LNCaP clone FGC (cell line): Measurements from ENCODE around the gene MYL7.

Experiments used
- DNase-seq: peaks from one replicate; pipeline ENCODE4 v3.0.0-alpha.2; 2011; ENCODE audit warnings: low read depth
- H3K4me3 ChIP-seq: 2 replicates; pipeline ENCODE4 v1.5.1; 2011; ENCODE audit warnings: mild to moderate bottlenecking, low read depth, low read length, control low read depth
- TF ChIP-seq, protein P1 (sequence below): IDR thresholded peaks from 2 replicates; pipeline ENCODE4 v1.5.1; 2012; ENCODE audit warnings: mild to moderate bottlenecking; ENCODE audit not compliant: control insufficient read depth, insufficient read depth; ENCODE audit errors: extremely low read depth

Gene MYL7

DNA sequence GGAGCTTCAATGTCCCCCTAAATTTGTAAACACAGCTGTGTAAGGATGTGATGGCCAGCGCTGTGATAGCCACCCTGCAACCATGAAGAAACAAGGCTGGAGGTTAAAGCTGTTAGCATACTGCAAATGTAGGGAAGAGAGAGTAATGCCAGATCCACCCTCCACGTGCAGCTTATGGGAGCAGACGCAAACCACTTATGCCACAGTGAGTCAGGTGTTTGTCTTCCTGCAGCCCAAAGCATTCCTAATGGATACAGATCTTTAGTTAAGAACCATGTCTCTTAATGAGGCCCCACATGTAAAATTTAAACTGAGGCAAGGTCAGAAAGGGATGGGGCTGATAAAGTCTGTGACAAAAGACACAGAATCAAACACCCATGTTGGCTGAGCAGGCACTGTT is 13.6 kb upstream of the MYL7 start:
- H3K4me3 ChIP-seq: no peak overlapping the region
- DNase-seq: no peak
- TF ChIP-seq, protein P1, sequence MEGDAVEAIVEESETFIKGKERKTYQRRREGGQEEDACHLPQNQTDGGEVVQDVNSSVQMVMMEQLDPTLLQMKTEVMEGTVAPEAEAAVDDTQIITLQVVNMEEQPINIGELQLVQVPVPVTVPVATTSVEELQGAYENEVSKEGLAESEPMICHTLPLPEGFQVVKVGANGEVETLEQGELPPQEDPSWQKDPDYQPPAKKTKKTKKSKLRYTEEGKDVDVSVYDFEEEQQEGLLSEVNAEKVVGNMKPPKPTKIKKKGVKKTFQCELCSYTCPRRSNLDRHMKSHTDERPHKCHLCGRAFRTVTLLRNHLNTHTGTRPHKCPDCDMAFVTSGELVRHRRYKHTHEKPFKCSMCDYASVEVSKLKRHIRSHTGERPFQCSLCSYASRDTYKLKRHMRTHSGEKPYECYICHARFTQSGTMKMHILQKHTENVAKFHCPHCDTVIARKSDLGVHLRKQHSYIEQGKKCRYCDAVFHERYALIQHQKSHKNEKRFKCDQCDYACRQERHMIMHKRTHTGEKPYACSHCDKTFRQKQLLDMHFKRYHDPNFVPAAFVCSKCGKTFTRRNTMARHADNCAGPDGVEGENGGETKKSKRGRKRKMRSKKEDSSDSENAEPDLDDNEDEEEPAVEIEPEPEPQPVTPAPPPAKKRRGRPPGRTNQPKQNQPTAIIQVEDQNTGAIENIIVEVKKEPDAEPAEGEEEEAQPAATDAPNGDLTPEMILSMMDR: no peak

DNA sequence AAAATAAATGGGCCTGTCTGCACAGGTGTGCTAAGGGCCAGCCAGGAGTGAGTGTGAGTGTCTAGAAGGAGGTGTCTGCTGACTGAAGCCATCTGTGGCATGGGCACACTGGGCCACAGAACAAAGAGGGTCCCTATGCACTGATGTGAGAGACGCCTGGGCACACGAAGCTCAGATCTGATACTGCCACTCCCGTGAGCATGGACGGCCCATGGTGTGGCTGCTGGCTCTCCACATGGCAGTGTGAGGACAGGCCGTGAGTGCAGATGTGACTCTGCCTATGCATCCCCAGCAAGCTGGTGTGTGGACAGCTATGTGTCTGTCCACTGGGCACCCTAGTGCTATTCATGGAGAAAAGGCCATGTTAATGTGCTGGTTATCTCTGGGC is 12.8 kb upstream of the MYL7 start:
- no peak for DNase-seq
- TF ChIP-seq, protein P1: no peak

DNA sequence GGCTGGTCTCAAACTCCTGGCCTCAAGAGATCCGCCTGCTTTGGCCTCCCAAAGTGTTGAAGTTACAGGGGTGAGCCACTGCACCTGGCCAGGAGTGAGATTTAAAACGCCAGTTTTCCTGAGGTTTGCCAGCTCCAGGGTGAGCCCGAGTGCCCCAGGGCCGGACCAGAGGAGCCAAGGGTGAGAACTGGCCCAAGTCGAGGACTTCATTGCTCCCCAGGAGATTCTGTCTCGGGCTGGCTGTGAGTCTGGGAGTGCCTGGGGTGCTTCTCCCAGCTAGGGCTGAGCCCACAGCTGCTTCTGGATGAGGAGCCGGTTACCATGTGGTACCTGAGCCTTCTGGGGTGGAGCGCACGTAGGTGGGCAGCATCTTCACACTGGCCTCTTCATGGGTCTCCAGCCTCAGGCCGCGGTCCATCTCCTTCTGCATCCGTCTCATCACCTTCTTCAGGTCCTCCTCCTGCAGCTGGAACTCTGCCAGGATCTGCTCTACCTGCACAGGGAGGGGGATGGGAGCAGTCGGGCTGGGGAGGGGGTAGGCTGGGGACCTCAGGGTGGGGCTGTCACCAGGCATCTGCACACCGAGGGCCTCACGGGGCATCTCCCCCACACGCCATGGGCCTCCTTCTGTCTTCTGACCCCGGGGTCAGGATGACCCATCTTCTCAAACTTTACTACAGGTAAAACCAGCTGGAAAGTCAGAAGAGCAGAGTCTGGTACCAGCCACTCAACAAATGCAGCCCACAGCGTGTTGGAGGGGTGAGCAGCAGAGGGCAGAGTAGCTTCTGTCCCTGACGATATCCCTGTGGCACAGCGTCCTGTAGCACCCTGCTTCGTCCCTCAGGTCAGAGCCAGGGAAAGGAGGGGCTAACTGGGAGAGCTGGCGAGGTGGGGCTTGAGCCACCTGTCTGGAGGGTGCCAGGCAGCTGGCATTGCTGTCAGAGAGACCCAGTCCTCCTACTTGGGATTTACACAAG is 12.1 kb upstream of the MYL7 start:
- H3K4me3 ChIP-seq: no peak overlapping the region
- TF ChIP-seq, protein P1: no peak
- no peak for DNase-seq

More for the DNA sequence above, 12.8 kb upstream of the MYL7 start:
- no peak overlapping the region for H3K4me3 ChIP-seq

DNA sequence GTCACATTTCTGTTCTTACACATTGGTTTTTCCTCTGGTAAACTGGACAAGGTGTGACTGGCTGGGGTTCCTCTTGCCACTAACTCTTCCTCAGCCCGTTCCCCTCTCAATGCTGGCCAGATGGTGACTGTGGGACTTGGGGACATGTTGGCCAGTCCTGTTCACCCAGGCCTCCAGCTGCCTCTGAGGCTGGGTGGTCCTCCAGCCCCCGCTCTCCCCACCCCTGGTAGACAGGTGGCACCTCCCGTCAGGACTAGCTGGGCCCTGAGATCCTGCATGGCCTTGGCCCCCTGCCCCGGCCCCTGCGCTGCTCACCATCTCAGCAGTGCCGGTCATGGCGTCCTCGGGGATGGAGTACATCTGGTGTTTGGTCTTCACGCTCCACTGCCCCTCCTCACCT is 10.8 kb upstream of the MYL7 start:
- H3K4me3 ChIP-seq: no peak overlapping the region
- no peak for DNase-seq
- TF ChIP-seq, protein P1: no peak

DNA sequence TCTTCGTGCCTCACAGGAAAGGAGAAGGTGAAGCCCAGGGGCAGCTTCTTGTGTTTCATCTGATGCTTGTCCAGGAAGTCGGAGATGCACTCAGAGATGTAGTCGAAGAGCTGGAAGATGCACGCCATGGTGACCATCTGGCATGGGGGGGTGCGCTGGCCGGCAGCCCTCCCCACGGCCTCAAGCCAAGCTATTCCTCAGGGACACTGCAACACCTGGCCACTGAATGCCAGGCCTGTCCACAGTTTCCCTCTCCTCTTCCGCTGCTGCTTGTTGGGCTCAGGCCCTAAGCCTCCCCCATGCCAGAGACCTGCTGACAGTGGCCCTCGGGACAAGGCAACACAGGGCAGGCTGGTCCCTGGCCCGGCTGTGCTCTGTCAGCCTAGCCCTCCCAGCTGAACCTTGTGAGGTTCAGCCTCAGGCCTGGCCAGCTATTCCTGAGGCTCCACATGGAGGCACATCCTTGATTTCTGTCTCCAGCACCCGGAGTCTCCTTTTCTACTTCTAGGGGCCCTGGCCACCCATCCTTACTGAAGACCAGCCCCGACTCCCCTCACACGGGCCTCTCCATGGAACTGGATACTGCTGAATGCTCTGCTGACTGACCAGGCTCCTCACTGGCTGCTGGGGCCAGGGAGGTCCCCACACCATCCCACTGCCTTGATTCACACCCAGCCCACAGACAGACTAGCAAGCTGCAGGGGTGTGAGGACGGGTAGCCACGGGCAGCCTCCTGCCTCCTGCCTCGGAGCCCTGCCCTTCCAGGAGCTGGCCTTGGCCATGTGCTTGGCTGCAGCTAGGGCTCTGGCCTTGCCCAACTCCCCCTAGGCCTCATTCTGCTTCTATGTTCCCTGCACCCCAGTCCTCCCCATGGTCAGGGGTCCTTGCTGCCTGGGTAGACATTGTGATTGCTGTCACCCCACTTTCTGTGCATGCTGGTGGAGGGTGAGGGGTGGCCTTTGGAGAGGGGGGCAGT is 10.1 kb upstream of the MYL7 start:
- TF ChIP-seq, protein P1: no peak
- no peak overlapping the region for H3K4me3 ChIP-seq
- no peak for DNase-seq

DNA sequence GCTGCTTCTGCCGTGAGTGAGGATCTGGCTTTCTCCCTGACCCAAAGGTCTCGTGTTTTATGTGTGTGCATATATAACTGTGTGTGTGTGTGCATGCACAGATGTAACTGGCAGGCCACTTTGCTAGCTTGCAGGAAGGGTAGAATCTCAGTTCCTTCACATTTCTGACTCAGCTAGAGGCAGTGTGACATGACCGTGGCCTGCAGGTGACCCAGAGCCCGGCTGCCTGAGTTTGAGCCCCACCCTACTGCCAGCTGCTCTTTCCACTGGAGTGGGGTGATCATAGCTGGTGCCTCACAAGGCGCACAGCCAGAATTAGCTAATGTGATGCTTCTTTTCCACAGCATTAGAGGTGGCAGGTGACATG is 9.3 kb upstream of the MYL7 start:
- TF ChIP-seq, protein P1: no peak
- no peak overlapping the region for H3K4me3 ChIP-seq
- no peak for DNase-seq
